Neural cell (in vitro differentiated cells): Measurements from ENCODE around the gene DGKG. TPM values are rescaled to one million over a fixed set of nuclear protein-coding genes. Genes with fewer than 3 reads are reported as not detected.
A peak's percentile ranks its signal among the peaks of the same experiment; 100 is the strongest.

ENCODE experiments used
- H2AFZ ChIP-seq: fragments of 200-600, 300-800 bp; sonication (generic), shearing (Covaris generic); 2 replicates; pipeline ENCODE4 v1.6.0; 2014; ENCODE audit warnings: low read depth, mild to moderate bottlenecking, antibody characterized with exemption, low read length, moderate library complexity
- H3F3A ChIP-seq: fragments of 200-600 bp; shearing (Covaris generic); 2 replicates; pipeline ENCODE4 v1.6.1; 2016; ENCODE audit warnings: mild to moderate bottlenecking, moderate library complexity, mixed read lengths, antibody characterized with exemption, low read length; ENCODE audit not compliant: insufficient read depth, poor library complexity, severe bottlenecking
- H3K27ac ChIP-seq: fragments of 200-600, 300-800 bp; sonication (generic), shearing (Covaris generic); 2 replicates; pipeline ENCODE4 v1.5.1; 2014; ENCODE audit warnings: mild to moderate bottlenecking, low read length, moderate library complexity
- H3K27me3 ChIP-seq: fragments of 300-800, 200-600 bp; sonication (generic), shearing (Covaris generic); 2 replicates; pipeline ENCODE4 v1.6.0; 2014; ENCODE audit warnings: mild to moderate bottlenecking, low read depth, low read length, moderate library complexity; ENCODE audit not compliant: insufficient read depth
- H3K36me3 ChIP-seq: fragments of 300-800, 200-600 bp; sonication (generic), shearing (Covaris generic); 2 replicates; pipeline ENCODE4 v1.5.1; 2014; ENCODE audit warnings: mild to moderate bottlenecking, antibody characterized with exemption, low read length, moderate library complexity; ENCODE audit not compliant: insufficient read depth
- H3K4me2 ChIP-seq: fragments of 300-800, 200-600 bp; sonication (generic), shearing (Covaris generic); 2 replicates; pipeline ENCODE4 v1.6.0; 2014; ENCODE audit warnings: mild to moderate bottlenecking, low read length
- H3K4me3 ChIP-seq: fragments of 300-800, 200-600 bp; sonication (generic), shearing (Covaris generic); 2 replicates; pipeline ENCODE4 v1.5.1; 2014; ENCODE audit warnings: mild to moderate bottlenecking, low read length, moderate library complexity
- H3K79me2 ChIP-seq: fragments of 200-600 bp; shearing (Covaris generic); replicated peaks from 2 replicates; pipeline ENCODE4 v1.6.0; 2014; ENCODE audit warnings: mild to moderate bottlenecking, low read length, moderate library complexity; ENCODE audit not compliant: insufficient read depth
- H3K9ac ChIP-seq: fragments of 300-800, 200-600 bp; sonication (generic), shearing (Covaris generic); 2 replicates; pipeline ENCODE4 v1.6.1; 2016; ENCODE audit warnings: mild to moderate bottlenecking, low read length, mixed read lengths
- H3K9me2 ChIP-seq: fragments of 200-600 bp; shearing (Covaris generic); 2 replicates; pipeline ENCODE4 v1.6.1; 2016; ENCODE audit warnings: mild to moderate bottlenecking, low read length, mixed read lengths; ENCODE audit not compliant: insufficient read depth
- H3K9me3 ChIP-seq: fragments of 200-600, 300-800 bp; sonication (generic), shearing (Covaris generic); 2 replicates; pipeline ENCODE4 v1.6.1; 2016; ENCODE audit warnings: mild to moderate bottlenecking, mixed run types, low read length, moderate library complexity, mixed read lengths
- H4K20me1 ChIP-seq: fragments of 200-600 bp; shearing (Covaris generic); 2 replicates; pipeline ENCODE4 v1.6.1; 2016; ENCODE audit warnings: mild to moderate bottlenecking, mixed run types; ENCODE audit not compliant: insufficient read depth
- EP300 ChIP-seq: fragments of 450-650 bp; conservative IDR thresholded peaks from 2 replicates; pipeline ENCODE4 v1.6.1; 2014; ENCODE audit warnings: antibody characterized with exemption, mild to moderate bottlenecking, moderate library complexity; ENCODE audit not compliant: poor library complexity, severe bottlenecking
- EZH2 ChIP-seq: fragments of 200-600, 300-800 bp; shearing (Covaris generic), sonication (generic); IDR thresholded peaks from 2 replicates; pipeline ENCODE4 v1.6.1; 2014; ENCODE audit warnings: antibody characterized with exemption, low read length, borderline replicate concordance, mild to moderate bottlenecking; ENCODE audit not compliant: insufficient read depth, poor library complexity, severe bottlenecking
- MXI1 ChIP-seq: fragments of 450-650 bp; conservative IDR thresholded peaks from 2 replicates; pipeline ENCODE4 v1.6.1; 2014; ENCODE audit warnings: antibody characterized with exemption, mild to moderate bottlenecking; ENCODE audit not compliant: poor library complexity, severe bottlenecking
- POLR2AphosphoS5 ChIP-seq: IDR thresholded peaks from 2 replicates; pipeline ENCODE4 v1.6.1; 2012
- RAD21 ChIP-seq: fragments of 450-650 bp; conservative IDR thresholded peaks from 2 replicates; pipeline ENCODE4 v1.6.1; 2014; ENCODE audit warnings: antibody characterized with exemption, mild to moderate bottlenecking, moderate library complexity
- SMC3 ChIP-seq: fragments of 450-650 bp; conservative IDR thresholded peaks from 2 replicates; pipeline ENCODE4 v1.6.1; 2014; ENCODE audit warnings: antibody characterized with exemption, mild to moderate bottlenecking, moderate library complexity; ENCODE audit not compliant: poor library complexity
- TAF1 ChIP-seq: IDR thresholded peaks from 2 replicates; pipeline ENCODE4 v1.6.1; 2012; ENCODE audit warnings: low read depth
- polyA plus RNA-seq: library from polyadenylated mRNA; depleted of rRNA; stranded (reverse); fragments of >200 nt; gene quantifications from 2 replicates; pipeline ENCODE4 v1.2.3, GENCODE V29; 2014
- TF ChIP-seq, protein P1 (sequence below): IDR thresholded peaks from 2 replicates; pipeline ENCODE4 v1.6.1; 2012; ENCODE audit warnings: borderline replicate concordance
- TF ChIP-seq, protein P2 (sequence below): fragments of 450-650 bp; IDR thresholded peaks from 2 replicates; pipeline ENCODE4 v1.5.1; 2014; ENCODE audit warnings: antibody characterized with exemption, mild to moderate bottlenecking, moderate library complexity; ENCODE audit not compliant: poor library complexity, severe bottlenecking

Gene DGKG
- polyA plus RNA-seq, 1 donor from 2014 or later = not detected

DNA sequence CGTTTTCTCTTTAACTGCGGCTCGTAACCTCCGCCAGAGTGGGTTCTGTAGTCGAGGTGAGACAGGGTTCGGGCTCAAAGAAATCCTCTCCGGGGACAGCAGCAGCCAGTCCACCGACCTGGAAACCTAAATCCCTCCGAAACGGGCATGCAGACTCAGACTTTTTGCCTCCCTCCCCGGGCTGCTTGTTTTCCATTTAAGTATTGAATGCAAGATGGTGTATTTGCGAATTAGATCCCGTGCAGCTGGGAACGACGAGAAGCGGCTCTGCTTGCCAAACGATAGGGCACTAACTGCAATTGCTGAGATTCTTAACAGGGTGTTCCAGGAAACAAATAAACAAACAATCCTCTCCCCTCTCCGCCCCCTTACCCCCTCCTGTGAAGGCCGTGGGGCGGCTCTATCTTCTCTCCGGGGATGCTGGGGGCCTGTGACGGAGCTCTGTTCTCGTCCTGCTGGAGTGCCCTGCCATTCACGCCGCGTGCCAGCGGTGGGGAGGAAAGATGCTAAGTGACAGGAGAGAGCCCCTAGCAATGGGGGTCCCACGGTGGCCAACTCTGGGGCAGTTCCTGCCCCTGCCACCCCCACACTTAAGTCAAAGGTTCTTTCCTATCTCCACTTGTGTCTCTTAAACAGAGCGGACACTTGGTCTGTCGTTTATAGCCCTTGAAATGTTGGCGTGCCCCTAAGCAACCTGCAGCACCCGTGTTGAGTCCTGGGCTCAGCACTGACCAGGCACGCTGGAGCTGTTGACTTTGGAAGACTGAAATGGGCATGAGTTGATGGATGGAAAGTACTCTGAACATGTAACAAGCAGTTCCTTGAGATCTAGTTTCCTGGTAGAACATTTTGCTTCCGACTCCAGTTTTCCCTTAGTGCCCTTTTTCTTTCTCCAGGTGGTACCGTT lies 251.9 kb downstream of the DGKG start:
- no peaks in the 10 kb centered on the region for H3K79me2 ChIP-seq
- H3K4me3 ChIP-seq = peak overlapping the region; percentile 81
- H3K27me3 ChIP-seq = peaks cover 46% of the 10 kb centered on the region
- no peak overlapping the region for H2AFZ ChIP-seq
- no peaks in the 10 kb centered on the region for H3F3A ChIP-seq
- H3K9ac ChIP-seq = peak overlapping the region; percentile 43
- no peak overlapping the region for H3K27ac ChIP-seq
- no peaks in the 10 kb centered on the region for H3K9me2 ChIP-seq
- peak overlapping the region; percentile 95 for H3K4me2 ChIP-seq
- H3K9me3 ChIP-seq = no peaks in the 10 kb centered on the region
- TF ChIP-seq RAD21 (no peak), MXI1 (peak; percentile 29)
- H4K20me1 ChIP-seq = no peaks in the 10 kb centered on the region
- no peaks in the 10 kb centered on the region for H3K36me3 ChIP-seq

DNA sequence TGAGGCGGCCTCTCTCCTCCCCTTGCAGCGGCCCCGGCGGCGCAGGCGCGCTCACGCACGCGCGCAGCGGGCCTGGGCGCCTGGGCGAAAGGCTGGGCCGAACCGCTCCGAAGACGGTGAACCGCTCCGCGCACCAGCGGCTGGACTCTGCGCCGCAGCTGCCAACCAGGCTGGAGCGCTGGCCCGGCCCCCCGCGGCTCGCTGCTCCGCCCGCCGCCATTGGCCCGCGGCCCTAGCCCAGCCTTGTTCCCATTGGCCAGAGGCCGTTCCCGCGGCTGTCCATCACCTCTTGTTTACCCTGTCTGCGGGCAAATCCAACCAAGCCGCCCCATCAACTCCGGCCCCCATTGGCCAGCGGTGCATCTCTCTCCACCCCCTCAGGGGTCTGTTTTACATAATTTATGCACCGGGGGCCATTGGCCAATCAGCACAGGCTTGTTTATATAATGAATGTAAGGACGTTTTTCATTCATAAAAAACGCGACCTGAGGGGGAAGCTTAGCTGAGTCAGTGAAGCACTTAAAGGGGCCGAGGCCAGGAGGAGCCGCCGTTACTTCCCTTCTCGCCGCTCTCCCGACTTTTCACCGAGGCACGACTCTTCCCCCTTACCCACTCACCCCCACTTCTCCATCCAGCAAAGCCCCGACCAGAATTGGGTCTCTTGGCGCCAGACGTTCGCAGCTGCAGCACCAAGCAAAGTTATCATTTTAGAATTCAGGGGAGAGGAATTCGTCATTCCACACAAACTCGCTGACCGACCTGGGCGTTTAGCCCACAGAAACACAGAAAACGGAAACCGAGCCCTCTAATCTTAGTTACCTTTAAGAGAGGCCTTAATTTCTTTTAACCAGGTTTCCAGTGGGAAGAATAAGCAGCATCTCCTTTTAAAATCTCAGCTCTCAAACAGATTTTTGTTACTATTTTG lies 252.8 kb downstream of the DGKG start, which contains the start of gene ETV5:
Gene ETV5 (minus strand): TSS at position 149 of the 925 bp plus-strand sequence. CDS start 3,221 bp downstream, outside the sequence.
- peak within 1 kb of the TSS; percentile 81 for H3K4me3 ChIP-seq
- no peaks in the 10 kb centered on the region for H4K20me1 ChIP-seq
- H3K27ac ChIP-seq = no peak within 1 kb of the TSS
- H3K36me3 ChIP-seq = no peaks in the 10 kb centered on the region
- no peaks in the 10 kb centered on the region for H3F3A ChIP-seq
- H3K9me2 ChIP-seq = no peaks in the 10 kb centered on the region
- peak within 1 kb of the TSS; percentile 17 for H2AFZ ChIP-seq
- no peaks in the 10 kb centered on the region for H3K79me2 ChIP-seq
- no peaks in the 10 kb centered on the region for H3K9me3 ChIP-seq
- TF ChIP-seq POLR2AphosphoS5 (peak; percentile 50), SMC3 (peak; percentile 9), EP300 (no peak), EZH2 (no peak), TAF1 (peak; percentile 57), RAD21 (no peak), MXI1 (peak; percentile 39)
- TF ChIP-seq, protein P1, sequence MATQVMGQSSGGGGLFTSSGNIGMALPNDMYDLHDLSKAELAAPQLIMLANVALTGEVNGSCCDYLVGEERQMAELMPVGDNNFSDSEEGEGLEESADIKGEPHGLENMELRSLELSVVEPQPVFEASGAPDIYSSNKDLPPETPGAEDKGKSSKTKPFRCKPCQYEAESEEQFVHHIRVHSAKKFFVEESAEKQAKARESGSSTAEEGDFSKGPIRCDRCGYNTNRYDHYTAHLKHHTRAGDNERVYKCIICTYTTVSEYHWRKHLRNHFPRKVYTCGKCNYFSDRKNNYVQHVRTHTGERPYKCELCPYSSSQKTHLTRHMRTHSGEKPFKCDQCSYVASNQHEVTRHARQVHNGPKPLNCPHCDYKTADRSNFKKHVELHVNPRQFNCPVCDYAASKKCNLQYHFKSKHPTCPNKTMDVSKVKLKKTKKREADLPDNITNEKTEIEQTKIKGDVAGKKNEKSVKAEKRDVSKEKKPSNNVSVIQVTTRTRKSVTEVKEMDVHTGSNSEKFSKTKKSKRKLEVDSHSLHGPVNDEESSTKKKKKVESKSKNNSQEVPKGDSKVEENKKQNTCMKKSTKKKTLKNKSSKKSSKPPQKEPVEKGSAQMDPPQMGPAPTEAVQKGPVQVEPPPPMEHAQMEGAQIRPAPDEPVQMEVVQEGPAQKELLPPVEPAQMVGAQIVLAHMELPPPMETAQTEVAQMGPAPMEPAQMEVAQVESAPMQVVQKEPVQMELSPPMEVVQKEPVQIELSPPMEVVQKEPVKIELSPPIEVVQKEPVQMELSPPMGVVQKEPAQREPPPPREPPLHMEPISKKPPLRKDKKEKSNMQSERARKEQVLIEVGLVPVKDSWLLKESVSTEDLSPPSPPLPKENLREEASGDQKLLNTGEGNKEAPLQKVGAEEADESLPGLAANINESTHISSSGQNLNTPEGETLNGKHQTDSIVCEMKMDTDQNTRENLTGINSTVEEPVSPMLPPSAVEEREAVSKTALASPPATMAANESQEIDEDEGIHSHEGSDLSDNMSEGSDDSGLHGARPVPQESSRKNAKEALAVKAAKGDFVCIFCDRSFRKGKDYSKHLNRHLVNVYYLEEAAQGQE = peak; percentile 17
- TF ChIP-seq, protein P2, sequence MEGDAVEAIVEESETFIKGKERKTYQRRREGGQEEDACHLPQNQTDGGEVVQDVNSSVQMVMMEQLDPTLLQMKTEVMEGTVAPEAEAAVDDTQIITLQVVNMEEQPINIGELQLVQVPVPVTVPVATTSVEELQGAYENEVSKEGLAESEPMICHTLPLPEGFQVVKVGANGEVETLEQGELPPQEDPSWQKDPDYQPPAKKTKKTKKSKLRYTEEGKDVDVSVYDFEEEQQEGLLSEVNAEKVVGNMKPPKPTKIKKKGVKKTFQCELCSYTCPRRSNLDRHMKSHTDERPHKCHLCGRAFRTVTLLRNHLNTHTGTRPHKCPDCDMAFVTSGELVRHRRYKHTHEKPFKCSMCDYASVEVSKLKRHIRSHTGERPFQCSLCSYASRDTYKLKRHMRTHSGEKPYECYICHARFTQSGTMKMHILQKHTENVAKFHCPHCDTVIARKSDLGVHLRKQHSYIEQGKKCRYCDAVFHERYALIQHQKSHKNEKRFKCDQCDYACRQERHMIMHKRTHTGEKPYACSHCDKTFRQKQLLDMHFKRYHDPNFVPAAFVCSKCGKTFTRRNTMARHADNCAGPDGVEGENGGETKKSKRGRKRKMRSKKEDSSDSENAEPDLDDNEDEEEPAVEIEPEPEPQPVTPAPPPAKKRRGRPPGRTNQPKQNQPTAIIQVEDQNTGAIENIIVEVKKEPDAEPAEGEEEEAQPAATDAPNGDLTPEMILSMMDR = no peak
- H3K4me2 ChIP-seq = peak within 1 kb of the TSS; percentile 95
- peaks cover 47% of the 10 kb centered on the region for H3K27me3 ChIP-seq
- H3K9ac ChIP-seq = peak within 1 kb of the TSS; percentile 67
